GM19468 (cell line): ENCODE results near the gene C6orf47.

Source experiments
- ATAC-seq: cut with Tn5 transposase; IDR thresholded peaks from one replicate; pipeline ENCODE4 v1.9.1; 2021; ENCODE audit warnings: mild to moderate bottlenecking, moderate library complexity, moderate number of reproducible peaks; ENCODE audit not compliant: unreplicated experiment; ENCODE audit errors: extremely low read depth

Gene C6orf47

DNA sequence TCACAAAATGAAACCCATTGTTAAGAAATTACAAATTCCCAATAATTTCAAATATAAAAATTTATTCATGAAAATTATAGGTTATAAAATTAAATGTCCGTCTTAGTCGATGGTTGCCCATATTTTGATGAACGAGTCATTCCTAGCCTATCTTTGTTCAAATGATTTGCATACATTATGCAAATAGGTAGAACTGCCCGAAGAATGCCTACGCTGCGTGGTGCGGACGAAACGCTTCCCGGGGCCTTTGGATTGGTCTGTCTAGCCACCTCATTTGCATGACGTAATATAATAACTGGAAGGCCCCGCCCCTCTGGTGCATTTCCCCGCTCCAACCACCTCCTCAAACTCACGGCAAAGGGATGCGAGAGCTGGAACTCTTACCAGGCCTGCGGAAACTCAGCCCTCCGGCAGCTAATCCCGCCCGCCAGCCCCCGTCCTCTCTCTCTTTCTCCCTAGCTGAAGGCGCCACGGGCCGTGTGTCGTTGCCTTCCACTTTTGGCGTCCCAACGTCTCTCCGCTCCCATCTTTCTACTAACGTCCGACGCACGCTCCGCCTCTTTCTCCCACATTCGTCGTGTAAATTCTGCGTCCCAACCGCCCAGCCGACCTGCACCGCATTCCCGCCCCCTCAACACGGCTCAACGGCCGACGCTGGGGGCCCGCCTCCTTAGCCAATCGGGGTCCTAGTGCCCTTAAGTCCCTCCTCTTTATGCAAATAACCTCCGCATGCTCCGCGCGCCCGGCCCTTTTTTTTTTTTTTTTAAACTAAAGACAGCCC, 40.6 kb downstream of the C6orf47 start:
- ATAC-seq: peak; percentile 77

- ATAC-seq: no peak
These were observed 43.6 kb downstream of the C6orf47 start for GRCh38 chr6:31617010-31617409.

DNA sequence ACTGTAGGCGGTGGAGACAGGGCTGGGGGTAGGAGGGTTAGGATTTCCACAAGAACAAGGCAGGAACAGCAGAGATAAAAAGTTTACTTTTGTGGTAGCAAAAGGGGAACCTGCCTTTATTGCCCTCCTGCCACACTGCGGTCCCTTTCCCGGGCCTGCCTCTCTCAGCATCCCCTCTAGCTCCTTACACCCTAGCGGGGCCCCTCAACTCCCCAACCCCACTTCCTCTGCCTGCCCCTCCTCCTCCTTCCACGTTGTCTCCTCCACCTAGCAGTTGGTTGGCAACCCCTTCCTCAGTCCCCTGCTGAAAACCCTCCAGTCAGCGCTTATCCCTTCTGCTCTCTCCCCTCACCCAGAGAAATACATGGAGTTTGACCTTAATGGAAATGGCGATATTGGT, 44.8 kb downstream of the C6orf47 start:
- ATAC-seq: no peak

GRCh38 chr6:31614684-31615578, 45.6 kb downstream of the C6orf47 start, which contains the start of gene AIF1:
TSS of gene AIF1 (plus strand) at chr6:31615234. CDS start at chr6:31615330, 96 bp downstream.
- no peak for ATAC-seq

- no peak for ATAC-seq
These were observed 46.4 kb downstream of the C6orf47 start for GRCh38 chr6:31614075-31614619.

DNA sequence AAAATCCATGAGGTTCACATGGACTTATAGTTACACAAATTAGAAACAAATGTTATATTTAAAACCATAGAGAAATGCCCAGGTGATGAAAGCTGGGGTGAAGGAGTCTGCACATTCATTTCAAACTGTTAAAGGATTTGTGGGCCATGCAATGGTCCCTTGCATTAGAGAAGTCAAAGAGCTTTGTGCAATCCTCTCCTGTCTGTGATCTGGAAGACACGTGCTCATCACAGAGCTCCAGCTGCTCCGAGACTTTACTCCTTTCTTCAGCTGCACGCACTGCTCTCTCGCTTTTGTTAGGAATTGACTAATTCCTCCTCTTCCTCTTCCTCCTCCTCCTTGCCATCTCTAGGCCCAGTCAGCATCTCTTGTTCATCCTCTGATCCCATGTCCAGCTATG, 49.6 kb downstream of the C6orf47 start:
- ATAC-seq: no peak

DNA sequence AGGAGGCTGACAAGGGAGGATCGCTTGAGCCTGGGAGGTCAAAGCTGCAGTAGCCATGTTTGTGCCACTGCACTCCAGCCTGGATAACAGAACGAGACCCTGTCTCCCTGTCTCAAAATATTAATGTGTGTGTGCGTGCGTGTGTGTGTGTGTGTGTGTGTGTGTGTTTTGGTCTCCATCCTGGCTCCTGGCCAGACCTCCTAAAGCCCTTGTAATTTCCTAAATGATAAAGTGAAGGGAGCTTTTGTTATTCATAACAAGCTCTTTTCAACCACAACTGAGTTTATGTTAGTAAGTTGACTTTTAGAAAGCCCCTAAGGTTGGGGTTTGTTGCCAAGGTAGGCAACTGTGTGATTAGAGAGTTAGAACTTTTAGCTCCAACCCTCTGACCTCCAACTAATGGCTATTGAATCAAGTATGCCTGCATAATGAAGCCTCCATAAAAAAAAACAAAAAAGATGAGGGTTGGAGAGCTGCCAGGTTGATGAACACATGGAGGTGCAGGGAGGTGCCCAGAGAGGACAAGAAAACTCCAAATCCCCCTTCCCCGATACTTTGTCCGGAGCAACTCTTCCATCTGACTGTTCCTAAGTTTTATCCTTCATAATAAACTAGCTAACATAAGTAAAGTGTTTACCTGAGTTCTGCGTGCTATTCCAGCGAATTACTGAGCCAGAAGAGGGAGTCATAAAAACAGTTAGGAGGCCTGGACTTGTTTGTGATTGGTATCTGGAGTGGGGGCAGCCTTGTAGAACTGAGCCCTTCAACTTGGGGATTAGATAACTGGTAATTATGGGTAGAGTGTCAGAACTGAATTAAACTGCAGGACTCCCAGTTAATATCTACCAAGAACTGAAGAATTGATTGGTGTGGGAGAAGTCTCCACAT, 50.8 kb downstream of the C6orf47 start:
- ATAC-seq: no peak
